HG03342 (cell line): ENCODE results near the gene UROC1.

Experiments used
- ATAC-seq: cut with Tn5 transposase; IDR thresholded peaks from one replicate; pipeline ENCODE4 v1.9.1; 2021; ENCODE audit warnings: mild to moderate bottlenecking, moderate library complexity; ENCODE audit not compliant: unreplicated experiment

Gene UROC1

DNA sequence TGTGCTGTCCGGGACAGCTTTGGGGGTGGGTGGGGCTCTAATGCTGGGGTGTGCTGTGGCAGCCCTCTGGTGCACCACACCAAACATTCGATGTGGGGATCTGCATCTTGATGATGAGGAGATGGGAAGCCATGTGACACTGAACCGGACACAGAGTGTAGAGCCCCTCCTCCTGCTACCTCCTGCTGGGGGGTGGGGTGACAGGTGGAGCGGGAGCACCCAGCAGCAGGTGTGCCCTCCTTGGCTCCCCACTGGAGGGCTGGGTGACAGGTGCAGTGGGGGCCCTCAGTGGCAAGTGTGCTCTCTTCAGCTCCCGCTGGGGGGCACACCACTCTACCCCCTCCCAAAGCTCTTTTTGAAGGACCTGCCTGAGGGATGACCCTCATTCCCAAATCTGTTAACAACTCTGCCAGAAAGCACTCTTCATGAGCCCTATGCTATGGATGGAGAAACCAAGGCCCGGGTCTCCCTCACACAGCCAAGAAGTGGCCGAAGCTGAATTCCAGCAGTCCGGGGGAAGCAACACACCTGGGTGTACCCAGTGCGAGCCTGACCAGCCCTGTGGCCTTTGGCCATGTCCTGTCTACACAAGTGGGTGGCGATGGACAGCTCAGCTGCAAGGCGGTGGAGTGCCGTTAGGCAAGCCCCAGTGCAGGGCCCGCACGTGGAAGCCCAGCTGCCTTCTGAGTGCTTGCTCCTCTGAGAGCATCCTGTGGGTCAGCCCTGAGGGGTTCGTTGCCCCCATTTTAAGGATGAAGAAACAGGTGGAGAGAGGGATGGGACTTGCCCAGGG, 609 bp upstream of the UROC1 start:
- no peak for ATAC-seq

DNA sequence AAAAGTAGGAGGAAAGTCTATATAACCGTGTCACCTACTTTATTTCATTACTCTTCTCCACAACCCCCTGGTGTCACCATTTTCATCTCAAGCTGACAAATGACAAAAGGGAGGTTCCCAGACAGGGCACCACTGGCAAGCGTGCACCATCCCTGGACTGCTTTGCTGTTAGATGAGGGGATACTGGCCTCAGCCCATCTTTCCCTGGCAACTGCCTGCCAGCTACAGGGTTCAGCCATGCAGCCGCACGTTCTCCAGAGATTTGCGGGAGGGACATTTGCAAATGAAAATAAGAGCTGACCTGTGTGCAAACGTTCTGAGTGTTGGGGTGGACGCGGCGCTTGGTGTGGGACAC, 660 bp downstream of the UROC1 start:
- ATAC-seq: no peak

DNA sequence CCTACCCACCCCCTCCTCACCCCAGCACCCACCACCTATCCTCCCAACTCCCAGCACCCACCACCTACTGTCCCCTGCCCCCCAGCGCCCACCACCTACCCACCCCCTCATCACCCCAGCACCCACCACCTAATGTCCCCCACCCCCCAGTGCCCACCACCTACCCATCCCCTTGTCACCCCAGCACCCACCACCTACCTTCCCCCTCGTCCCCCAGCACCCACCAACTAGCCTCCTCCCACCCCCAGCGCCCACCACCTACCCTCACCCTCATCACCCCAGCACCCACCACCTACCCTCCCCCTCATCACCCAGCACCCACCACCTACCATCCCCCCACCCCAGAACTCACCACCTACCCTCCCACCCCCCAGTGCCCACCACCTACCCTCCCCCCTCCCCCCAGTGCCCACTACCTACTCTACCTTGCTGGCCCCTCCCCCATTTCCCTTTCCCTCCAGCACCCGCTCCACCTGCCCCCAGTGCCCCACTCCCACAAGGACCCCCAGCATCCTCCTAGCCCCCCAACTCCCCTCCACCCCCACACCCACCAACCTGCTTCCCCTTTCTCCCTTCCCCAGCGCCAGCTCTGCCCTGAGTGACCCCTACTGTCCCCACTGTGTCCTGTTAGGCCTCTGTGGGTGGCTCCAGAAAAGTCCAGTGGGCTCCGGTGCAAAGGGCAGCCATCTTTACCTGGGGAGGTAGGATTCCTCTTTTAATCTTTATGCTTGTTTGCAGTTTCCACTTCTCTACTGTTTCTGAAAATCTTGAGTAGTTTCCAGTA, 1.2 kb downstream of the UROC1 start:
- ATAC-seq: no peak

DNA sequence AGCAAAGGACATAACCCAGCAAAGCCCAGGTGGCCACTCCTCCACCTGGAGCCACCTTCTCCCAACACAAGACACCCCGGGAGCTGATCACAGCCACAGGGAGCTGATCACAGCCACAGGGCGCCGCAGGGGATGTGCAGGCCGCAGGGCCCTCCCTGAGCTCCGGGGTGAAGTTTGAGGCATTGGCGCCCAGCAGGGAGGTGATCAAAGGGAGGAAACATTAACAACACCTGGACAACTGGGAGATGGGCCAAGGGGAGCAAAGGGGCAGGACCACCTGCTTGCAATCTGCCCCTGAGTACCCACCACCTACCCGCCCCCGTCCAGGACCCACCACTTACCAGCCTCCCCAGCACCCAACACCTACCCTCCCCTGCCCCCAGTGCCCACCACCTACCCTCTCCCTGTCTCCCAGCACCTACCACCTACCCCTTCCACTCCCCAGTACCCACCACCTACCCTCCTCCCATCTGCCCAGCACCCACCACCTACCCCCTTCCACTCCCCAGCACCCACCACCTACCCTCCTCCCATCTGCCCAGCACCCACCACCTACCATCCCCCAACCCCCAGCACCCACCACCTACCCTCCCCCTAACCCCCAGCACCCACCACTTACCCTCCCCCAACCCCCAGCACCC, 2.4 kb downstream of the UROC1 start:
- no peak for ATAC-seq

DNA sequence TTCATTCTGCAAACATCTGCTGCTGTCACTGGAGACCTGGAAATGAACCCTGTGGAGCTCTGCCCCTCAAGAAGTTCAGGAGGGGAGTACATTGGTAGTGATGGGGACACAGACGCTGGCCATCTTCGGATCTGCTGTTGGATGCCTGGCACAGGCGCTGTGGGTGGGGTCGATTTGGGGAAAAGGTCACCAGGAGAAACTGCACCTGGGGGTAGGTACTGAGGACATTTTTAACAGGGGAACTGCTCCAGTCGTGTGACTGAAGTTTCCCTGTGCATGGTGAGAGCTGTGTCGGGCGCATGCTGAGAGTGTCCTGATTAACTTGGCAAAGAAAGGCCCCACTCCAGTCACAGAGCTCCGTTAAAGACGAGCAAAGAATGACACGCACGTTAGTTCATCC, 3.4 kb downstream of the UROC1 start:
- ATAC-seq: no peak

DNA sequence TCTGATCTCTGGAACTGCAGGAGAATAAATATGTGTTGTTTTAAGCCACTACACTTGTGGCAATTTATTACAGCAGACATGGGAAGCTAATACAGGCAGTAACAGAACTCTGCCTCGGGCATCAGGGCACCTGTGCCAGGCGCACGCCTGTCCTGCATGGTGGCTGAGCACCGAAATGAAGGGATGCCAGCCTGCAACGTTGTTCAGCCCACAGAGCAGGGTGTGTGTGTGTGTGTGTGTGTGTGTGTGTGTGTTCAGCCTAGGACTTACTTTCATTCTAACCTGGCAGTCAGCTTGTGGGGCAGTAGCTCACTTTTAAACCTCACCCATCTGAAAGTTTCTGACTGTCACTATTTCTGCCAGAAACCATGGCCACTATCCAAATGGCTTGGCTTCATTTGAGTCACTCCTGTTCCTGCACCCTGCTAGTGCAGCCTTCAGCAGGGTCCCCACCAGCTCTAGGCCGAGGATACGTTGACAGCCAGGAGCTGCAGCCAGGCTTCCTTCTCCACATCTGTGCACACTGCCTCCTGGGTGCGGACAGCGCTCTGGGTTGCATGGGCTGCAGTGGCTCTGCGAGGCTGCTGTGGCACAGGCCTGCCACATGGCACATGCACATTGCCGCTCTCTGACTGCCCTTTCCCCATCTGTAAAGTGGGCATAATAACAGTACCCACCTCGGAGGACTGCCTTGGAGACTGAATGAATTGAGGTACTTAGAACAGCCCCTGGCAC, 4.5 kb downstream of the UROC1 start:
- no peak for ATAC-seq

DNA sequence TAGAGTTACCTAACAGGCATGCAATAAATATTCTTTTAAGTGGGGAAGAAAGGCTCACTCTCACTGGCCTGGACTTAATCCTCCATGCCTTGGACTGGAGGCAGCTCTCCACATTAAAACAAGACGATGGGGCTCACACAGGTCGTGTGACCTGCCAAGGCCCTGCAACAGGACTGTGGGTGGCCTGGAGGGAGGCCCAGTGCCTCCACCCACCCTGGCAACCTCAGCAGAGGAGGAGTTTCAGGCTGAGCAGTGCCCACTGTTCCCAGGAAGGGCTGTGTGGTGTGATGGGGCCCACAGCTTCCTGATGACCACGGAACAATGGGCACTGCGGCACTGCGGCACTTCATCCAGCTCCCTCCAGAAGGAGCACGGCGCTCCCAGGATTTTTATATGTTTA, 5.5 kb downstream of the UROC1 start:
- no peak for ATAC-seq

DNA sequence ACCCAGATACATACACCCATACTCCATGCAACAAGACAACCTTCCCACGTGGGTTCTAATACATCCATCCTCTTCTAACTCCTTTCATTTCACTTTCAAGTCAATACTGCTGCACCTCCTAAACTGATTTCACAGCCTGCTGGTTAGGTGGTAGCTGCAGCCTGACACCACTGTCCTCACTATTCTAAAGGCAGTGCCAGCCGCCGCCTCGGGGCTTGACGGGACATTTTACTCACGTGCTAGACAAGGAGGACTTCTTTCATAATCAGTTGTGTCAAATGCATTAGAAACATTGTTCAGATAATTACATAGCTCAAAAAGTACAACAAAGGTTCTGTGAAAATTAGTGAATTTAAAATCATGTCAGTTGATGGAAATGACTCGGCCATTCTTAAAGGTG, 6.3 kb downstream of the UROC1 start:
- ATAC-seq: no peak

DNA sequence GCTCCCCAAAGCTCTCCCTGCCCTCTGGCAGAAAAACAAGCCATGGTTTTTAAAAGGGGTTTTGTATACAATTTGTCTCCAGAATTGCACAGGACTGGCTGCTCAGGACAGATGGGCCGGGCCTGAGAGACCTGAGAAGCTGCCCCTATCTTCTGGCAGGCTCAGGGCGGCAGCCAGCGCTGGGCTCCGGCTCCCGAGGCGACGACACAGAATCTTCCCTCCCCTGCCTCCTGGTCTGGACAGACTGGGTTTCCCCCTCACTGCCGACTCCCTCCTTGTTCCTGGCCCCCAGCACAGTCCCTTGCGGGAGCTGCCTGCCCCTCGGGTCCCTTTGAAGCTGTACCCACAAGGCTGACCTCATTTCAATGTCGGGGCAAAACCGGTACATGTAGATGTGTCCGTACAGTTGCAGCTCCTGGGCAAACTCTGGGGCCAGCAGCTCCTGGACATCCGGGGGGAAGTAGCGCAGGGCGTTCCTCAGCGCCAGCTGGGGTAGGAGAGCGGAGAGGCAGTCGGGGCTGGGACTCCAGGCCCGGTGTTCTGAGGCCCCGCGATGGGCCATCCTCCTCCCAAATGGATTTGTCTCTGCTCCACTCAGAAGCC, 7.2 kb downstream of the UROC1 start:
- ATAC-seq: no peak

DNA sequence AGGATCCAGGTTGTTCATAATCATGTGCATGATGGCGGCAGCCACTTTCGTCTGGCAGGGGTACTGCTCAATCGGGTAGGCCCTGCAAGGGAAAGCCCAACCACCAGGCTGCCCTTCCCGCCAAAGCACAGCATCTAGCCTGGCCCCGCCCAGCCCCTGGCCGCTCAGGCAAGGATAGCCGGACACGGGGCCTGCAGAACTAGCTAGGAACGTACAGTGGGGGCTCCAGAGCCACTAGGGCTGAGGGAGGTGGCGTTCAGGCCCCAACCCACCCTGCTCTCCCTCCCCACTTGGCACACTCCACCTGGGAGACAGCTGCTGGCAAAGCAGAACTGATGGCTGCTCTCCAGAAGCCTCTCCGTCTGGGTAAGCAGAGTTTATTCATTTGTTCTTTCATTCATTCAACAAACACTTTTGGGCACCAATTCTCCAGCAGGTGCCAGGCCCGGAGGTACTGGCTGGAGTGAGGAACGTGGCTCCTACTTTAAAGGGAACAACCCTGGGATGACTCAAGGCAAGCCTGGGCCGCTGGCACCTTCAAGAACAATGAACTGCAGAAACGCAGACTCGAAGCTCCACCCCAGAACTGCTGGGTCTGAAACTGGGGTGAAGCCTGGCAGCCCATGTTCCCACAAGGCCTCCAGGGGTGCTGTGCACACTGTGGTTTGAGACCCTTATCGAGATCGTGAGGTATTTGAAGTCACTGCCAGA, 7.8 kb downstream of the UROC1 start:
- ATAC-seq: no peak

DNA sequence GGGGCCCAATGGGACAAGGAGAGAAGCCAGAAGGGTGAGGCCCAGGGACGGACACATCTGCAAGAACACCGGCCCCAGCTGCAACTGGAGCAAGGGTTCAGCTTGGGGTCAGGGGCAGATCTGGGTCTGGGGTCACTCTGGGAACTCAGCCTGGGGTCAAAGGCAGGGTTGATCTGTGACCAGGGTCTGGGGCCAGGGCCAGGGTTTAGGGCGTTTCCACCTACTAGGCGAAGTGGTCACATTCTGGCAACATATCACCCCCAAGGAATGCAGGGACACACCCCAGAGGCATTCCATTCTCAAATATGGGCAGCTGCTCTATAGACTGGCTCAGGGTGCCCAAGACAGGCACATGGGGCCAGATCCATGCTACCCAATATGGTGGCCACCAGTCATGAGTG, 9.0 kb downstream of the UROC1 start:
- no peak for ATAC-seq

DNA sequence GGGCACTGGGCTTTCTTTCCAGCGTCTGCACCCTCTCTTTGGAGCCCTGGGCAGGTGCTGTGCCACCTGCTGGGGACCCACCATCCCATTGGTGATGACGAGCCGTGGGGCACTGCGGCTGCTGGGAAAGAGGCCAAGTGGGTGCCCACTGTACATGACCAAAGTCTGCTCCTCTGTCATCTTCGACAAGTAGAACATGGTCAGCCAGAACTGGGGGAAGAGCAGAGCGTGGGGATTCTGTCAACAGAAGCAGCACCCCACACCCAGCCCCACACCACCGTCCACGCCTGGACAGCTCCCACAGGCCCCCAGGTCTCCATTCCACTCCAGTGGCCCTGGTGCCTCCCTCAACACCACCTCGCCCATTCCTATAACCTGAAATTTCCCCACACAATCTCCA, 9.7 kb downstream of the UROC1 start:
- ATAC-seq: no peak

DNA sequence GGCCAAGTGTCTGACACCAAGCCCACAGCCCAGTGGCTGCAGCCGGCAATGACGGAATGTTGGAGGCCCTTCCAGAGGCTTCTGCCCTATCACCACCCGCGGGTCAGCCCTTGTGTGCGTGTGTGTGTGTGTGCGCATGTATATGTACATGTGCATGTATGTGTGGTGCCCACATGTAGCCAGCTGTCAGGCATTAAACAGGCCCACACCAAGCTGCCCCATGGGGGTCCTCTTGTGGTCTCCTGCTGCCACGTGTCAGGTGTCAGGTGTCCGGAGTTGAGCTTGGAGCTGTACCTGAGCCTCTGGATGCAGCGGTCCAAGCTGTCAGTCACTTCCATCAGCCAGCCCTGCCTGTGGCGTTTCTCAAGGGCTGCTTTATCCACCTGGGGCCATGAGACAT, 13.9 kb downstream of the UROC1 start:
- no peak for ATAC-seq

DNA sequence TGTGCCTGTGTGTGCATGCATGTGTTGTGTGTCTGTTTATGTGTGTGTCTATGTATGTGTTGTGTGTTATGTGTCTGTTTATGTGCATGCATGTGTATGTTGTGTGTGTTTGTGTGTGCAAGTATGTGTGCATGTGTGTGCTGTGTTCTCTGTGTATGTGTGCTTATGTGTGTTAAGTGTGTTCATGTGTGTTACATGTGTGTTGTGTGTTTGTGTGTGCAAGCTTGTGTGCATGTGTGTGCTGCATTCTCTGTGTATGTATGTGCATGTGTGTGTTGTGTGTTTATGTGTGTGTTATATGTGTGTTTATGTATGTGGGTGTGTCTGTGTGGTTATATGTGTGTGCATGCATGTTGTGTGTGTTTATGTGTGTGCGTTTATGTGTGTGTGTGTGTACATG, 14.9 kb downstream of the UROC1 start:
- ATAC-seq: no peak

DNA sequence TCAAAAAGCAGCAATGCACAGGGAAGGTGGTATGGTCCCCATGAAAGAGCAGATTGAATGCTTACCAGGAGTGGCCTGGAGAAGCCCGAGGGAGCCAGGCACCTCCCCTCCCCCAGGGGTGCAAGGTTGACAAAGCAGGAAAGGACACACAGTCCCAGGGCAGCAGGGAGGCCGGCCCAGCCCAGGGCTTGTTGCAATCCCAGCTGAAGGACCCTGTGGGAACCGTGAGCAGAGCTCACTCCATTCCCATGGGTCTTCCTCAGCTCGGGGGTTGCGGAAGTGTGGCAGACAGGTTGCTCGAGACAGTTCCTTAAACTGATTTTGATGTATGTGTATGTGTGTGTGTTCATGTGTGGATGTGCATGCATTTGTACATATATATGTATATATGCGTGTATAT, 15.8 kb downstream of the UROC1 start:
- no peak for ATAC-seq

DNA sequence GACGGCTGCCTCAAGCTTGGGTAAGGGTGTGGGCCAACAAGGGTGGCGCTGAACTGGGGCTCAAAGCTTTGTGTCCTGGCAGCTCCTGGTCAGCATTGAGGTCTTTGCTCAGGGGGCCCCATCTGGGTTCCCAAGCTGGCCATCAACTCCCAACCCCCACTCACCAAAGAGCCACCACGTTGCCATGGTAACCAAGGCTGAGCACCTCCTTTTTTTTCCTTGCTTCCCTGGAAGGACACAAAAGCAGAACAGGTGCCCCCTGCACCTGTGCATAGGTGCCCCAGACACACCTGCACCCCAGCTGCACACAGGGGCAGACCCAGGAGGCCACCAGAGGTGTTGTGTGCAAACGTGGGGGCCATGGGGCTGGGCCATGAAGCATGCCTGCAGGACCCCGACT, 16.5 kb downstream of the UROC1 start:
- ATAC-seq: no peak

DNA sequence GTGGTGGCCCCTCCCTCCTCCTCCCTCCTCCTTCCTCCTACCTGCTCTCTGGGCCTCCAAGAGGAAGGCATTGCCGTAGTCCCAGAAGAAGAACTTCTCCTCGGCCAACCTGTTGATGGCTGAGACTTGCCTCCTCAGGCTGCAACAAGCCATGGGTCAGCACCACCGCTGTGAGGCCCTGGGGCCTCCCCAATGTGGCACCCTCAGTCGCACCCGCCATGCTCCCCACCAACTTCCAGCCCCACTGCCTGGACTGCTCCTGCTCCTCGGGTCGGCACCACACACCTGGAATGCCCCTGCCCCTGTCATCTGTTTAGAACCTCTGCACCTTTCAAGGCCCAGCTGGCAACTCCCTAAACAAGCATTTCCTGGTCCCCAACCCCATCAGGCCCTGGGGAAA, 17.6 kb downstream of the UROC1 start:
- no peak for ATAC-seq

DNA sequence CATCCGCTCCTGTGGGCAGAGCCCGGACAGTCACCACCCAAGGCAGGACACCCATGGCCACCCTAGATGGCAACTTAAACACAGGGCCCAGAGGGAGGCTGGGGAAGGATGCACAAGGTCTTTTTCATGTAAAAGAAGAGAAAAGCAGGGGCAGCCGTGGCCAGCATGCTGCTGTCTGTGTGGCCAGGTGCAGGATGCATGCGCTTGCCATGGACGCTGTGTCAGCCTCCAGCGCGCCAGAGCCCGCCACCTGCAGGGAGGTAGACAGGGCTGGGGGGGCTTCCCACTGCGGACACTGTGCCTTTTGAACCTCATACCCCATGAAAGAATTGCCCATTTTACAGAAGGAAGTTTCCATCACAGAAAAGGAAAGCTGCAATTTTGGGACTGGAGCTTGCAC, 18.2 kb downstream of the UROC1 start:
- no peak for ATAC-seq

DNA sequence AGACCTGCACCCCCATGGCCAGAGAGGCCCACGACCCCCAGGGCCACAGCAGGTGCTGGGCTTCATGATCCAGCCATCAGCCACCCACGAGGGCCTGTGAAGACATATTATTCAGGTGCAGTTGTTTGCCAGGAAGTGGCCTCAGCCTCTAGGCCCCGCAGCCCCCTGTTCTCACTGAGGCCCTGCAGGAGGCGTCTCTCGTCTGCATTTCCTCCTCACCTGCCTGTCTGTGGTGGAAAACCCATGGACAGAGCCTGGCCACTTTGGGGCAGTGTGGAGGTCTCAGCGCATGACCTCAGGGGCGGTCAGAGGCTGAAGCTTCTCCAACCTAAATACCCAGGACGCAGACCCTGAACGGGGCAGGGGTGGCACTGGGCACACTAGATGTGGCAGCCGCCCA, 18.6 kb downstream of the UROC1 start:
- no peak for ATAC-seq

DNA sequence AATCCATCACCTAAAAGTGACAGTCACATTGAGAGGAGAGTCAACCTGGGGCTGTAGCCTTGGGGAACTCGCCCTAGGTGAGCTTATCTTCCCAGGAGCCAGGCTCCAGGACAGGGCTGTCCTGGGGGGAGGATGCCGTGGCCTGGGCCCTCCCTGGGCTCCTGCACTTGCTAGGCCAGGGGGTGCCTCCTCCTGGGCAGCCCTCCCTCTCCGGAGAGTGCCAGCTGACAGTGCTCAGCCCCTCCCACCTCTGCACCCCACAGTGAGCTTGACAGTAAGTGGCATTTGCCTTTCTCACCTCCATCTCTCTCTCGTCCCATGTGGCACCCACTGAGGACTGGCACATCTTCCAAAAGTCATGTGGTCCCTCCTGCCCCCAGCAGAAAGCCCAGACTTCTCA, 19.1 kb downstream of the UROC1 start:
- no peak for ATAC-seq
